GM12873 (cell line): ENCODE data around the gene WDR36.

Source experiments
- CTCF ChIP-seq: IDR thresholded peaks from 2 replicates; pipeline ENCODE4 v1.5.1; 2012; ENCODE audit warnings: low read depth, mild to moderate bottlenecking, moderate library complexity, low read length, control low read depth; ENCODE audit not compliant: insufficient read depth; ENCODE audit errors: missing control alignments

WDR36 gene

GRCh38 chr5:111168608-111169007 is 76.5 kb downstream of the WDR36 start:
- TF ChIP-seq CTCF = no peak

DNA sequence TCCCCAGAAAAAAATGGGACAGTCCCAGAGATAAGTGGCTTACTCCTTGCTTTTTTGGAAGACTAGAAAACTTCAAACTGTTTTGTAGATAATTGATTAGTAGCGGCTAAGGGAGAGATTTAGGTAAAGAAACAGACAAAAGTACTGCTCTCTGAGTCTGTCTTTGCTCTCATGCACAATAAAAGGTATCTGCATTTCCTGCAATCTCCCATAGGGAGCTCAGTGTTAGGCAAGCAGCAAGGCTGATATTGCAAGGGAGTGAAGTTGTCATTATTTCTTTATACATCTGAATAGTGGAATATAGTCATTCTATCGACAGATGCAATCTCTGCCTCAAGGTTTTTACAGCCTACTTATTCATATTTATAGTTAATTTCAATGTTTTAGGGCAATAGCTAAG is 77.1 kb downstream of the WDR36 start:
- no peak for TF ChIP-seq CTCF

GRCh38 chr5:111170279-111170678 is 78.1 kb downstream of the WDR36 start:
- TF ChIP-seq CTCF = no peak

DNA sequence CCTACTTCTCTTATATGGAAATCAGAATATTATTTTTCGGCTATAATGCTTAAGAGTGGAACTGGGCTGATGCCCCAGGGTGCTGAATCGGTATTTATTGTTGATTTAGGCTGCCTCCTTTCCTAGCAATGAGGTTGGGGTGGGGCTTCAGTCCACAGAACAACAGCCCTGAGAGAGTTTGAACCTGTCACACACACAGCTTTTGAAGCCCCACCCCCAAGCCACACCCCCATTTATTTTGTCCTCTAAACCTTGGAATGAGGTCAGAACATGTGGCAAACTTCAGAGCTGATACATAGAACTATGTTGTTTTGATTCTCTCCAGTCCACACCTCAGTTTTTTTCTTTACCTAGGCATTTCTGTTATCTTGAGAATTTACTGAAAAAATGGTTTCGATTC is 80.4 kb downstream of the WDR36 start:
- no peak for TF ChIP-seq CTCF

- no peak for TF ChIP-seq CTCF
Observed at GRCh38 chr5:111173476-111173875, 81.3 kb downstream of the WDR36 start.
